ENCODE measurements around the gene NUMBL.

DNA sequence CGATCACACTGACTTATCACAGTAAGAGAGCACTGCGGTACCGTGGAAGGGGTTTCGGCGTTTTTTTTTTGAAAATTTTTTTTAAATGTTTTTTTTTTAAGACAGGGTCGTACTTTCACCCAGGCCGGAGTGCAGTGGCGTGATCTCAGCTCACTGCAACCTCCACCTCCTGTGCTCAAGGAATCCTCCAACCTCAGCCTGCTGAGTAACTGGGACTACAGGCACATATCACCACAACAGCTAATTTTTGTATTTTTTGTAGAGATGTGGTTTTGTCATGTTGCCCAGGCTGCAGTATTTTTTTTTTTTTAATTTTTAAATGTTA, 70.3 kb downstream of the NUMBL start:
- TF ChIP-seq, protein P1, sequence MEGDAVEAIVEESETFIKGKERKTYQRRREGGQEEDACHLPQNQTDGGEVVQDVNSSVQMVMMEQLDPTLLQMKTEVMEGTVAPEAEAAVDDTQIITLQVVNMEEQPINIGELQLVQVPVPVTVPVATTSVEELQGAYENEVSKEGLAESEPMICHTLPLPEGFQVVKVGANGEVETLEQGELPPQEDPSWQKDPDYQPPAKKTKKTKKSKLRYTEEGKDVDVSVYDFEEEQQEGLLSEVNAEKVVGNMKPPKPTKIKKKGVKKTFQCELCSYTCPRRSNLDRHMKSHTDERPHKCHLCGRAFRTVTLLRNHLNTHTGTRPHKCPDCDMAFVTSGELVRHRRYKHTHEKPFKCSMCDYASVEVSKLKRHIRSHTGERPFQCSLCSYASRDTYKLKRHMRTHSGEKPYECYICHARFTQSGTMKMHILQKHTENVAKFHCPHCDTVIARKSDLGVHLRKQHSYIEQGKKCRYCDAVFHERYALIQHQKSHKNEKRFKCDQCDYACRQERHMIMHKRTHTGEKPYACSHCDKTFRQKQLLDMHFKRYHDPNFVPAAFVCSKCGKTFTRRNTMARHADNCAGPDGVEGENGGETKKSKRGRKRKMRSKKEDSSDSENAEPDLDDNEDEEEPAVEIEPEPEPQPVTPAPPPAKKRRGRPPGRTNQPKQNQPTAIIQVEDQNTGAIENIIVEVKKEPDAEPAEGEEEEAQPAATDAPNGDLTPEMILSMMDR (IDR thresholded peaks at IDR 0.05): no peak
- no peak for TF ChIP-seq EP300 (IDR thresholded peaks at IDR 0.05)

Measured in esophagus muscularis mucosa (tissue), 3 donors.